IPS-18a (cell line): ENCODE data around the gene ENOX1.
A peak's percentile ranks its signal among the peaks of the same experiment; 100 is the strongest.
"Not testable (repeated sequence)": the region's sequence is repeated elsewhere in the genome, so short reads cannot be mapped to it uniquely, and the experiment has no call there.

ENCODE experiments used
- H3K27ac ChIP-seq: one replicate; pipeline ENCODE4 v1.5.1; 2013; ENCODE audit warnings: low read length
- H3K27me3 ChIP-seq: one replicate; pipeline ENCODE4 v1.6.1; 2013; ENCODE audit warnings: mild to moderate bottlenecking, low read length; ENCODE audit not compliant: control insufficient read depth, insufficient read depth
- H3K36me3 ChIP-seq: one replicate; pipeline ENCODE4 v1.6.1; 2013; ENCODE audit warnings: low read depth, low read length; ENCODE audit not compliant: control insufficient read depth
- H3K4me1 ChIP-seq: one replicate; pipeline ENCODE4 v1.6.1; 2013; ENCODE audit warnings: low read depth, low read length; ENCODE audit not compliant: control insufficient read depth
- H3K4me3 ChIP-seq: one replicate; pipeline ENCODE4 v1.5.1; 2013; ENCODE audit warnings: low read length
- H3K9ac ChIP-seq: one replicate; pipeline ENCODE4 v1.6.1; 2013; ENCODE audit warnings: mild to moderate bottlenecking, low read length, moderate library complexity
- H3K9me3 ChIP-seq: one replicate; pipeline ENCODE4 v1.6.1; 2013; ENCODE audit warnings: low read depth, low read length; ENCODE audit not compliant: control insufficient read depth

ENOX1 gene

GRCh38 chr13:43786766-43787517, at the start of gene ENOX1:
ENOX1 (minus strand) TSS chr13:43786972.
- peaks cover 8% of the 10 kb centered on the region for H3K4me1 ChIP-seq
- peak within 1 kb of the TSS; percentile 45 for H3K9ac ChIP-seq
- H3K9me3 ChIP-seq, result no peaks in the 10 kb centered on the region
- peaks cover 68% of the 10 kb centered on the region for H3K27me3 ChIP-seq
- H3K4me3 ChIP-seq, result peak within 1 kb of the TSS; percentile 73
- H3K27ac ChIP-seq, result no peak within 1 kb of the TSS
- no peaks in the 10 kb centered on the region for H3K36me3 ChIP-seq

GRCh38 chr13:43835701-43836100, 48.9 kb upstream of the ENOX1 start:
- H3K27ac ChIP-seq, result no peak overlapping the region

GRCh38 chr13:43831088-43831487, 44.3 kb upstream of the ENOX1 start:
- Histone ChIP-seq H3K36me3 (no peaks in the 10 kb centered on the region), H3K4me1 (no peaks in the 10 kb centered on the region), H3K27me3 (no peaks in the 10 kb centered on the region), H3K4me3 (no peak overlapping the region), H3K9ac (no peak overlapping the region), H3K9me3 (no peaks in the 10 kb centered on the region), H3K27ac (no peak overlapping the region)

More at GRCh38 chr13:43835701-43836100, 48.9 kb upstream of the ENOX1 start:
- H3K9me3 ChIP-seq, result no peaks in the 10 kb centered on the region
- H3K27me3 ChIP-seq, result no peaks in the 10 kb centered on the region
- H3K9ac ChIP-seq, result no peak overlapping the region
- no peak overlapping the region for H3K4me3 ChIP-seq
- H3K4me1 ChIP-seq, result no peaks in the 10 kb centered on the region
- H3K36me3 ChIP-seq, result no peaks in the 10 kb centered on the region

GRCh38 chr13:43830497-43830881, 43.7 kb upstream of the ENOX1 start:
- Histone ChIP-seq H3K9me3 (no peaks in the 10 kb centered on the region), H3K27ac (no peak overlapping the region), H3K27me3 (no peaks in the 10 kb centered on the region), H3K9ac (no peak overlapping the region), H3K4me3 (no peak overlapping the region), H3K36me3 (no peaks in the 10 kb centered on the region), H3K4me1 (no peaks in the 10 kb centered on the region)

GRCh38 chr13:43824656-43825055, 37.9 kb upstream of the ENOX1 start:
- not testable (repeated sequence) for H3K9ac ChIP-seq, H3K9me3 ChIP-seq, H3K4me1 ChIP-seq, H3K4me3 ChIP-seq, H3K27me3 ChIP-seq, H3K36me3 ChIP-seq, H3K27ac ChIP-seq

GRCh38 chr13:43822969-43823368, 36.2 kb upstream of the ENOX1 start:
- no peak overlapping the region for H3K9ac ChIP-seq
- no peak overlapping the region for H3K27ac ChIP-seq
- H3K4me3 ChIP-seq, result no peak overlapping the region
- H3K27me3 ChIP-seq, result no peaks in the 10 kb centered on the region
- H3K4me1 ChIP-seq, result no peaks in the 10 kb centered on the region
- no peaks in the 10 kb centered on the region for H3K9me3 ChIP-seq
- no peaks in the 10 kb centered on the region for H3K36me3 ChIP-seq

GRCh38 chr13:43816401-43816889, 29.7 kb upstream of the ENOX1 start:
- Histone ChIP-seq H3K9me3 (no peaks in the 10 kb centered on the region), H3K4me1 (no peaks in the 10 kb centered on the region)

GRCh38 chr13:43815204-43815603, 28.4 kb upstream of the ENOX1 start:
- Histone ChIP-seq H3K9ac (no peak overlapping the region), H3K27ac (no peak overlapping the region), H3K27me3 (no peaks in the 10 kb centered on the region), H3K4me1 (no peaks in the 10 kb centered on the region), H3K36me3 (no peaks in the 10 kb centered on the region), H3K9me3 (no peaks in the 10 kb centered on the region), H3K4me3 (no peak overlapping the region)

More at GRCh38 chr13:43816401-43816889, 29.7 kb upstream of the ENOX1 start:
- Histone ChIP-seq H3K36me3 (no peaks in the 10 kb centered on the region), H3K27ac (no peak overlapping the region), H3K9ac (no peak overlapping the region), H3K27me3 (no peaks in the 10 kb centered on the region), H3K4me3 (no peak overlapping the region)

GRCh38 chr13:43808676-43809075, 21.9 kb upstream of the ENOX1 start:
- Histone ChIP-seq H3K36me3 (no peaks in the 10 kb centered on the region), H3K4me1 (peaks cover 7% of the 10 kb centered on the region), H3K9ac (no peak overlapping the region), H3K27me3 (no peaks in the 10 kb centered on the region), H3K9me3 (no peaks in the 10 kb centered on the region), H3K4me3 (no peak overlapping the region), H3K27ac (no peak overlapping the region)

- Histone ChIP-seq H3K36me3 (no peaks in the 10 kb centered on the region), H3K9ac (no peak overlapping the region), H3K27me3 (no peaks in the 10 kb centered on the region), H3K4me1 (peaks cover 7% of the 10 kb centered on the region), H3K9me3 (no peaks in the 10 kb centered on the region), H3K4me3 (no peak overlapping the region), H3K27ac (no peak overlapping the region)
Observed at GRCh38 chr13:43805681-43806128, 18.9 kb upstream of the ENOX1 start.

- H3K9me3 ChIP-seq, result no peaks in the 10 kb centered on the region
- H3K4me3 ChIP-seq, result no peak overlapping the region
- H3K9ac ChIP-seq, result no peak overlapping the region
- no peak overlapping the region for H3K27ac ChIP-seq
- H3K36me3 ChIP-seq, result no peaks in the 10 kb centered on the region
- H3K27me3 ChIP-seq, result no peaks in the 10 kb centered on the region
- H3K4me1 ChIP-seq, result peaks cover 7% of the 10 kb centered on the region
Observed at GRCh38 chr13:43805071-43805468, 18.3 kb upstream of the ENOX1 start.

- H3K4me3 ChIP-seq, result no peak overlapping the region
- H3K9me3 ChIP-seq, result no peaks in the 10 kb centered on the region
- H3K9ac ChIP-seq, result no peak overlapping the region
- no peak overlapping the region for H3K27ac ChIP-seq
- no peaks in the 10 kb centered on the region for H3K27me3 ChIP-seq
- H3K36me3 ChIP-seq, result no peaks in the 10 kb centered on the region
- H3K4me1 ChIP-seq, result peaks cover 7% of the 10 kb centered on the region
Observed at GRCh38 chr13:43804461-43805070, 17.8 kb upstream of the ENOX1 start.
